HG02885 (cell line): ENCODE data around the gene ZNF462.

Experiments
- ATAC-seq: cut with Tn5 transposase; IDR thresholded peaks from one replicate; pipeline ENCODE4 v1.9.1; 2021; ENCODE audit warnings: mild to moderate bottlenecking; ENCODE audit not compliant: unreplicated experiment, poor library complexity

The ZNF462 gene

DNA sequence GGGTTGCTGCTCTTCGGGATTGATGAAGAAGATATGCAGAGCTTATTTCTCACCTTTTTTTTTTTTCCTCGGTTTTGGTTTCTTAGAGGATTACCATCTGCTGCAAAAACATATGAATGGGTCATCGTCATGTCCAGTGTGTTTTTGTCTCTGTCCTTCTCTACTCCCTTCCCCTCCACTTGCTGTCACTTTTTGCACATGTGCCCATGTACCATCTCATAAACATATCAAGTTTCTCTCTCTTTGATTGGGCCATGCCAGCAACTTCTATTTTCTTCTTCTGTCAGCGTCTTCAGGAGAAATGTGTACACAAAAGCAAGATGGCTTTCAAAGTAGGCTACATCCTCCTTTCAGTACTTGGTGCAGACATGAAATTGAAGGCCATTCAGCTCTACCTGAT, 57.1 kb downstream of the ZNF462 start:
- no peak for ATAC-seq

DNA sequence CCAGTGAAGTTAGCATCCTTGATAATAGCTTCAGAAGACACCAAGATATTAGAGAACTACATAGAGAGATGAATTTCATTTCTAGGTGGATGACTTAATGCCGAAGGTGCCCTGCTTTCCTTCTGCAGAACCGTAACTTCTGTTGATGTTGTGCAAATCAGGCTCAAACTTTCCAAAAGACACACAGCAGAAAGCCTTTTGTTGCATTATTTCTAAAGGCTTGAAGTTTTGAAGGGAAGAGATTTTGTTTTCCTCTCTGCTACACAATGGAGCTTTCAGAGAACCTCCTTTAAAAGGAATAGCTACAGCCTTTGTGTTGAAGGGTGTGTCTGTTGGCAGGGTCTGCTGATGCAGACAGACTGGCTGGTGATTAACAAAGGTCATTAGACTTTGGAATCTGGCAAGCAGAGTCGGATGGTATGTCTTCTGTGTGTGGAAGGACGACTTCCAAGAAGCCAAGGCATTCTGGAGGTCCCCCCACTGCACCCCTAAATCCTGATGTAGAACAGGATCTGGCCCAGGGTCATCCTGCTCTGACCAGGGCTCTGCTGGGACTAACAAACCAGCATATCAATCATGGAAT, 57.8 kb downstream of the ZNF462 start:
- ATAC-seq, result no peak

DNA sequence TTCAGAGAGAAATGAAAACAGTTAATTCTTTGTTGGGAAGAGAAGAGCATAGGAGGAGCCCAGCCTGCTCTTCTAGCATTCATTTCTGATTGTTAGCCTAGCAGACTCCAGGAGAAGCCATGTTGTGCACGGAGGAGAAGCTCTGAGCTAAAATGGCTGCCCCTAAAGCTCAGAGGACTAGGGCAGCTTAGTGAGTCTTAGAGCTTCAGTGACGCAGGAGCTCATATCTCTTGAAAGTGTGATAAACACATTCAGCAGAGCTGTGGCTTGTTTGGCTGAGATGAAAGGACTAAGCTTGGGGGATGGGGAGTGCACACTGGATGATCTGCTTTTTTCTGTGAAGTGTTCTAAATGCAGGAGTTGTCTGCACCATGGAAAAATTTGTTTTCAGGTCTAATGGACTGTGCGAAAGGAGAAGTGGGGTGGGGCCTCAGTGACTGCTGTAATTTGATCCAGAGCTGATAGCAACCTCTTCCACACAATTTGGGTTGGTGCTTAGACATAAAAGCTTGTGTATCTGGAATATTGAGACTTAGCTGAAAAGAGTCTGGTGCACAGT, 58.5 kb downstream of the ZNF462 start:
- no peak for ATAC-seq

DNA sequence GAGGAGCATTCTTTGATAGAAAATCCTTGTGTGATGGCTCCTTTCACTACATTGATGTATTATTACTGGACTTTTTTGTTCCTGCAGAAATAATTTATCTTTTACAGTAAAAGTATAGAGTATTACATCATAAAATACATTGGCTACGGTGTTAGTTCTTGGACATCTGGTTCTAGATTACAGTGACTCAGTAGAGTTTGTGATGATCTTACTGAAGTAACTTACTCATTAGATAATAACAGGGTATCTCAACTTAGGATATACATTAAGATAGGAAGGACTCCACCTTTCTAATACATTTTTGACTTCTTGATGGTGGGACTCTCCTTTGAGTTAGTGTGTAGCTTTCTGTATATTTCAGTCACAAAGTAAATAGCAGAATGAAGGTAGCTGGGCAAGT, 59.1 kb downstream of the ZNF462 start:
- ATAC-seq, result no peak

DNA sequence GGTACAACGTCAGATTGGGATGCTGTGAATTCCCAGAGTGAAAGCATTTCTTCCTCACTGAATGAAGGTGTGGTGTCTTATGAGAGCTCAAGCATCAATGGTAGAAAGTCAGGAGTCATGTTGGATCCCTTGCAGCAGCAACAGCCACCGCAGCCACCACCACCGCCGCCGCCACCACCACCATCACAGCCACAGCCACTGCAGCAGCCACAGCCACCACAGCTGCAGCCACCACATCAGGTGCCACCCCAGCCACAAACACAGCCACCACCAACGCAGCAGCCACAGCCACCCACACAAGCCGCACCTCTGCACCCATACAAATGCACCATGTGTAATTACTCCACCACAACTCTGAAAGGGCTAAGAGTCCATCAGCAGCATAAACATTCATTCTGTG, 62.4 kb downstream of the ZNF462 start:
- no peak for ATAC-seq

DNA sequence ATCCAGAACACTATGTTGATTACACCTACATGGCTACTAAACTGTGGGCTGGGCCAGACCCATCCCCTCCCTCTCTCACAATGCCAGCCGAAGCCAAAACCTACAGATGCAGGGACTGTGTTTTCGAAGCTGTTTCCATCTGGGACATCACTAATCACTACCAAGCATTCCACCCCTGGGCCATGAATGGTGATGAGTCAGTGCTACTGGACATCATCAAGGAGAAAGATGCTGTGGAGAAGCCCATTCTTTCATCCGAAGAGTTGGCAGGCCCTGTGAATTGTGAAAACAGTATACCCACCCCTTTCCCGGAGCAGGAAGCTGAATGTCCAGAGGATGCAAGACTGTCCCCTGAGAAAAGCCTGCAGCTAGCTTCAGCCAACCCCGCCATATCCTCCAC, 65.0 kb downstream of the ZNF462 start:
- ATAC-seq, result no peak

DNA sequence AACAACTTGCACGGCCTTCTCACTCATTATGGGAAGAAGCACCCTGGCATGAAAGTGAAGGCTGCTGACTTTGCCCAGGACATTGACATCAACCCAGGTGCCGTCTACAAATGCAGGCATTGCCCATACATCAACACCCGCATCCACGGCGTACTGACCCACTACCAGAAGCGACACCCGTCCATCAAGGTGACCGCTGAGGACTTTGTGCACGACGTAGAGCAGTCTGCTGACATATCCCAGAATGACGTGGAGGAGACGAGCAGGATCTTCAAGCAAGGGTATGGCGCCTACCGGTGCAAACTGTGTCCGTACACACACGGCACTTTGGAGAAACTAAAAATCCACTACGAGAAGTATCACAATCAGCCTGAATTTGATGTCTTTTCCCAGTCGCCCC, 65.4 kb downstream of the ZNF462 start:
- ATAC-seq, result no peak

DNA sequence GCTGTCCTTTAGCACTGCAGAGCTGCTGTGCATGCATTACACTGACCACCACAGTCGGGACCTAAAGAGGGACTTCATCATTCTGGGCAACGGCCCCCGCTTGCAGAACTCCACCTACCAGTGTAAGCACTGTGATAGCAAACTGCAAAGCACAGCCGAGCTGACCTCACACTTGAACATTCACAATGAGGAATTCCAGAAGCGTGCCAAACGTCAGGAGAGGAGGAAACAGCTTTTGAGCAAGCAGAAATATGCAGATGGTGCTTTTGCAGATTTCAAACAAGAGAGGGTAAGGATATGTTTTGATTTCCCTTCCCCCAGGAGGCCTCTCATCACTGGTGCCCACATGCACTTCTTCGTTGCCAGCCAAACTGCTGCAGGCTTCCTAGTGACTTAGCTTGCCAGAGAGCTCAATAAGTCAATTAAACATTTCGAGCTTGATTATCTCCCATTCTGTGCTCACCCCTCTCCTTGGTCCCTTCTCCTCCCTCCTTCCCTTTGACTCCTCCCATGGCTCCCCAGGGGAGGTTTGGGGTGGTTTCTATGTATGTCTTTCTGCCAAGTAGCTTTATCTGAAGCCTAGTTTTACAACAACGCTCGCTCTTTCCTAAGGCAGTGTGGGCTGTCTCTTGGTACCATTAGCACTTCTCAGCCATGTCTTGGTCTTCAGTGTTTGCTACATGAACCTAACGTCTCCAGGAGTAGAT, 66.7 kb downstream of the ZNF462 start:
- no peak for ATAC-seq

DNA sequence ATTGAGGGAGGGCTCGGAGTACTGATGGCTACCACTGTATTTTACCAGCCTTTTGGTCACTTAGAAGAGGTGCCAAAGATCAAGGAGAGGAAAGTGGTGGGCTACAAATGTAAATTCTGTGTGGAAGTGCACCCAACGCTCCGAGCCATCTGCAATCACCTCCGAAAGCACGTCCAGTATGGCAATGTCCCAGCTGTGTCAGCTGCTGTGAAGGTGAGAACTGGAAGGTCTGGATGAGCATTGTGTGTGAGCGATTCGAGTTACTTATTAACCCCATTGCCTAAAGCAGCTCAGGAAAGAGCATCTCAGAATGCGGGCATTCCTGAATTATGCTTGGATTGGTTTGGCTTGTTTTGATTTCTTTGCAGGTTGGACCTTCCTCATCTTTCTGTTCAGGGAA, 67.5 kb downstream of the ZNF462 start:
- ATAC-seq, result no peak

DNA sequence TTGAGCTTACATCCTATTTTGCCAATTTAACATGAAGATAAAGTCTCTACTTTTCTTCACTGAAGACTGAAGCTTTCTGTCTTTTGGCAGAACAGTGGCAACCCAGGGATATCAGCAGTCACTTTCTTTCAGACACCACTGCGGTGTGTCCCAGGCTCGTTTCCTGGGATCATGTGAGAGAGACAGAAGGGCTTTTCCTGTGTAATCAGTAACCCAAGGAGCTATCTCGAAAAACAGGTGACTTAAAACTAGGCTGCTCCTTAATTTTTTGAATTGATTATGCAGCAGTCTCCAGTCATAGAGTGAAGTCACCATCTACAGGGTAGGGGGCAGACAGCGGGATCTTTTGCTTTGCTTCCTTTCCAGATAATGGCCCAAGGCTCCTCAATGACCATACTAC, 68.5 kb downstream of the ZNF462 start:
- ATAC-seq, result no peak

DNA sequence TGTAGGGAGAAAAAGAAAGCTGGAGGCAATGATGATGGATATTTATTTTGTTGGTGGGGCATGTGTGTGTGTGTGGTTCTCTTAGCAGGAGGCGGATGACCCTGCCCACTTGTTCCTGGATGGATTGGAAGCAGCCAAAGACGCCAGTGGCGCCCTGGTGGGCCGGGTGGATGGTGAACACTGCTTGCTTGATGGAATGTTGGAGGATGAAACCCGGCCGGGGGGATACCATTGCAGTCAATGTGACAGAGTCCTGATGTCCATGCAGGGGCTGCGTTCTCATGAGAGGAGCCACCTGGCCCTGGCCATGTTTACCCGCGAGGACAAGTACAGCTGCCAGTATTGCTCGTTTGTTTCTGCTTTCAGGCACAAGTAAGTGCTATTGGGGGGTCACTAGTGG, 69.2 kb downstream of the ZNF462 start:
- no peak for ATAC-seq

DNA sequence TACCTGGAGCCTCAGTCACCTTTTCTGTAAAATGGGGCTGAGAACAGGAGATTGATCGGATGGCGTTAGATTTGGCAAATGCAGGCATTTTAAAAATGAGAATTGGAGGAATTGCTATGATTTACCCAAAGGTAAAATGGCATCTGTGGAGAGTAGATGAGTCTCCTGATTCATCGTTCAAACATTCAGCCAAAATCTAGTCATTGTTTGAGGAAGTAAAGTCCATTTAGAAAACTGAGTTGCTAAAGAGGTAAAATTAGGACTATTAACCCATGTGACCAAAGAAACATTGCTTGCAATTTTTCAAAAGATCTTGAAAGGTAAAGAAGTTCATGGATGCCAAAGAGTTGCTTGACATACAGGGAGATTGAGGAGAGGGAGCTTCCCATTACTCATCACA, 69.7 kb downstream of the ZNF462 start:
- no peak for ATAC-seq

DNA sequence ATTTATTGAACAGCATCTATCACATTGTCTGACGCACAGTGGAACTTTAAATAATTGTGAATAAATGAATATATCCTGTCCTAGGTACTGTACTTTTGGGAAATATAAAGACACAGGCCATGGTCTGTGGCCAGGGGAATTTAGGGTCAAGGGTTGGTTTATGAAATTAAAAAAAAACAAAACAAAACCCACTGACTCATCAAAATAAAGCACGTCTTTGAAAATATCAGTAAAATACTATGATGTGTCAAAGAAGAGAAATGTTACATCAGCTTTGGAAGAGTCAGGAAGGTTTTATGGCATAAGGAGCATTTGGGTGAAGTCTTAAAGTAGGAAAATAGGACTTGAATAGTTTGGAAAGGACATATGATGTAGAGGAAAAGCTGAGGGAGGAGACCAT, 70.5 kb downstream of the ZNF462 start:
- ATAC-seq, result no peak

DNA sequence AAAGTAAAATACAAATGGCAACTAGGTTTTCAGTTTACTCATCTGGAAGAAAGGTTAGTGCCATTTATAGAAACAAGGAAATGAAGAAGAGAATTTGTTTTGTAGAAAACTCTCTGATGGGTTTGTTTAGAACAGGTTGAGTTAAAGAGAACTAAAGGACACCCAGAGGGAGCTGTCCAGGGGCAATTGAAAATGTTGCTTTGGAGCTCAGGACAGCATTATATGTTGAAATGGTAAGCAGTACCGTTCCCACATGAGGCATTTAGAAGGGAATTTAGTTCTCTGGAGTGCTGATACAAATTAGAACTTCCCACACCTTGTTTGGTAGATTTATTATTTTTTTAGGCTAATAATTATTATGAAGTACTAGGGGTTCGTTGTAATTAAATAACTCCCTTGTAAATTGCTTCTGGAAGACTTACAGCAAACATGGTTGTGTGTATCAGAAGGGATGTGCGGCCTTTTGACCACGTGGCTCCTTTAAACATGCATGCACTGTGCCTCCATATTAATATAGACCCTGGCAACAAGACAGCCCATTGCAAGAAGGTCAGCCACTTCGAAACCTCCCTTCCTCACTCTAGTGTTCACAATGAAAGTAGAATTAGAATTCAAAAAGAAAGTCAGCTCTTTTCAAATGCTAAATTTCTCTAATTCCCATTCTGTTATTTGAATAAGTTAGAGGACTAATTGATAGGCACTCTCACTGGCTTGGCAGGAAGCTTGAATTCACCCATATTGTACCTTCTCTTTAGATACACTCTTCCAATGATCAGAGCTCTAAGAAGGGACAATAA, 71.7 kb downstream of the ZNF462 start:
- no peak for ATAC-seq

DNA sequence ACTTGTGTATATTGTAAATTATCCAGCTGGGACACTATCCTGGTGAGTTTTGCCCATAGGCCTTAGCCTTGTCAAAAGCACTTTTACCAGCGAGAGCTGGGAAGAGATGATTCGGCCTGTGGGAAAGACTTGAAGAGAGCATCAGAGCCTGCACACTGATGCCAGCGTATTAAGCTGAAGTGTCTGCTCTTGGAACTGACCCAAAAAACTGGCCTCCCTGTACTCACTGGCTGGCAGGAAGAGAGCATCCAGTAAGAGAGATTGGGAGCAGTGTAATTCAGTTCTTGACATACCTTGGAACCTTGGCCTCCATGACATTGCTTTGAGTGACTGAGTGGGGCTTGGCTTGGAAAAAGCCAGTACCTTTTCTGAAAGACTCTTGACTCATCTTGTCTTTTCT, 73.7 kb downstream of the ZNF462 start:
- ATAC-seq, result no peak

DNA sequence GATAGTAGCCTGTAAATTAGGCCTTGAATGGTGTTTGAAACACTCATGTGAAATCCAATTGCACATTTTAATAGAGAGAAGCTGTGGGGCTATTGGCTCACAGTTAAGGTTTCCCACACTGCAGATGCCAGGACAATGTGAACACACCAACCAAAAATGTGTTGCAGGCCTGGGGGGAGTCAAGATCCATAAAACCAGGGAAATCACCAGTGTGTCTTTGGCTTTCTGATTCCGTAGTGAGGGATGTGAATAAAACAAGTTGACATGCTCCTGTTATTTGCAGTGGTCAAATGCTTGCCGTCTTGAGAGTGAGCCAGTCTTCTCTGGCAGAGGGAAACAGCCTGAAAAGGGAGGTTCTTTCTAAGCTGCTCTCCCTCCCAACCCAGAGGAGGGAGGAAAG, 79.0 kb downstream of the ZNF462 start:
- ATAC-seq, result no peak

DNA sequence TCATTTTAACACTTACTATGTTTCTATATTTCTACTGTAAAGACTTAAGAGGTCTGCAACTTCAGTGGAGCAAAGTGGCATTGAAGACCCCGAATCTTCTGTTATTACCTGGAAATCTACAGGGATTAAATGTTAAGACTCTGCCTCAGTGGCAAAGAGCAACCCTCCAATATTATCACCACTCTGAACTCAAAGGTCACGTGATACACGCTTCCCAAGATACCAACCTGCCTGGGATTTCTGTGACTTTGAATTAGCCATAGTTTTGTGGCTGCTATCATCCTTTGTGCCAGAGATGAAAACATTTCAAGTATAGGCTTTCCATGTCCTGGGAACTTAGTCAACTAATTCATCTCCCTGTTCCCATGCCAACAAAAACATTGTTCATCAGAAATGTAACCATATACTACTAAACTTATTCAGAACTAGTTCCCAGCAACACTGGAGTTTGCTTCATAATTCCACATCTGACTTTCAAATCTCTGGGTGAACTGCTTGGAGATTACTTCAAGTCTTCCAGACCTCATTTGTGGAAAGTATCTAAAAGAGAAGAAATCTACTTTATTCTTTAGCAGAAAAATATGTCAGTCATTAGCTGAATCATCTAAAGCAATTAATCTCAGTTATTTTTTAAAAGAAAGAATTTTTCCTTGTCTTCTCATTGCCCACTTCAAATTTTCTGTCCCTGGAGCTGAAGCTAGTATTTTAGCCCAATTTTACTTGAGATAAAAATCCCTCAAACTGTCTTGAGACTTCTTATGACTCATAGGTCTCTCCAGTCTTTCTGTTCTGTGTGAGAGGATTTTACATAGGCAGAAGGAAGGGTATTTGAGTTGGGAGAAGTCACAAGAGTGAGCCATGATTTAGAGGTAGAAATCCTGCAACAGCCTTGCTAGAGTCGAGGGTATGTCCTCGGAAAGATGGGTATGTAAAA, 83.0 kb downstream of the ZNF462 start:
- ATAC-seq, result no peak

DNA sequence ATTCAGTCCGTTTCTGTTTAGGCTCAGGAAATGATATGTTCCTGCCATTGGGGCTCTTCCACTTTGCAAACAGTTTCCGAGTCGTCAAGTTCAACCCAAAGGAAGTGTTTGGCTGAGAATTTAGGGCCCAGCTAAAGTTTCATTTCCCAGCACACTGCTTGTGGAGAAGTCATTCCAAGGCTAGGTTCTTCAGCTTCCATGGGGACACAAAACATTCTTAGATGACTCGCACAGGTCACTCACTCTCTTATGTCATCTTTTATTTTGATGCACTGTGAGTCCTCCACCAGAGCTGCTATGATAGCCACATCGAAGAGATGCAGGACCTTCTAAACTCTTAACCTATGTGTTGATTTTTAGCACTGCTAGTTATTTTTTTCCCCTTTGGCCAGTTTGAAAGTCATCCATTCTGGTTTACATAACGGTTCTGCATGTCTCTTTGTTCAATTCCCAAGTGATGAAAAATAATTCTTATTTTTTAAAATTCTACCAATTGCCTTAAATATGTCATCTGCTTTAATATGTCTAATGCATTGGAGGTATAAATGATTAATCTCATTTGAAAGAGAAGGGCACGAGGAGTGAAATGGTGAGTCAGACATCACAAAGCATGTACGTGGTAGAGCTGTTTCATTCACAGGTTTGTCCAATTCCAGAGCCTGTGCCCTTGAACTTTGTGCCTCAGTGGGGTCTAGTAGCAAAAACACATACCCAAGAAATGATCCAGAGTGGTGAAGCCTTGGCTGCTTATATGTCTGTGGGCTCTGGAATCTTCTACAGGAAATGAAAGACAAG, 84.3 kb downstream of the ZNF462 start:
- ATAC-seq, result no peak

DNA sequence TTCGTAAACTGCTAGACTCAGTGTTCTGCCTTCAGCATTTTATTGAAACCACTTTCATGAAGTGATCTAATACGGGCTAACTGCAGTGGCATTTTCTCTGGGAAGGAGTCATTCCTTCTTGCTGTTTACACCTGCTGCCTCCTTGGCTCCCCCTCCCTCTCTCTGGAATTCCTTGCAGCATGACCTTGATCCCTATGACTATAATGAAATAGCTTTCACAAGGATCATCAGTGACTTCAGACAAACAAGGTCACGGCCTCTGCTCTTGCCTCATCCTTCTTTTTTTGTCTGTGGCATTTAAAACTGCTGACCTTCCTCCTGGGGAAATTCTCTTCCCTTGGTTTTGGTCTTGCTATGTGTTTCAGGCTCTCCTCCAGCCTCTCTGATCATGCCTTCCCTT, 90.2 kb downstream of the ZNF462 start:
- ATAC-seq, result no peak

DNA sequence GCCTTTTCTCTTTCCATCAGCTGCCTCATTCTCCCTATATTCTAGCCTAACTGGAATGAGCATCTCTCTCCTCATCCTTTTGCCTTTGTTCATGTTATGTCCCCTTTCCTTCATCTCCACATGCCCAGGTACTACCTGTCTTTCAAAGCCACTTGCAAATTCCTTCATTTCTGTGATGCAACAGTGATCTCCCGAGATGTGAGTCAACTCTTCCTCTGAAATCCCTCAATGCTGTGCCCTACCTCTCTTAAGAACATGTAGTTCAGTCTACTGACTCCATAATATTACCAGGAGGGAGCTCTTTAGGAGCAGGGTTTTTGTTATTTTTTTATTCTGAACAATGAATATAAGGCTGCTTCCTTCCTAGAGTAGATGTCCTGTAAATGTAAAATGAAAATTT, 91.6 kb downstream of the ZNF462 start:
- no peak for ATAC-seq
